ENCODE data around the gene SELP. TPM values are rescaled to one million over a fixed set of nuclear protein-coding genes. Genes with fewer than 3 reads are reported as not detected.

Gene SELP
- total RNA-seq, 1 donor, result under 0.01 TPM

DNA sequence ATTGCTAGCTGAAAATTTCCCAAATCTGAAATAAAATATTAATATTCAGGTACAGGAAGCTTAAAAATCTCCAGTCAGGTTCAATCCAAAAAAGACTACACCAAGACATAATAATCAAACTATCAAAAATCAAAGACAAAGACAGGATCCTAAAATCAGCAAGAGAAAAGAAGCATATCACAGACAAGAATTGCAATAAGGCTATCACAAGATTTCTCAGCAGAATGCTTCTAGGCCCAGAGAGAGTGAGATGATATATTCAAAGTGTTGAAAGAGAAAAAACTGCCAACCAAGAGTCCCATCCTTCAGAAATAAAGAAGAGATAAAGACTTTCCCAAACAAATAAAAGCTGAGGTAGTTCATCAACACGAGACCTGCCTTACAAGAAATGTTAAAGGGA lies 5.0 kb upstream of the SELP start:
- DNase-seq (ENCODE audit: low read depth), result no peak
- TF ChIP-seq, protein P1, sequence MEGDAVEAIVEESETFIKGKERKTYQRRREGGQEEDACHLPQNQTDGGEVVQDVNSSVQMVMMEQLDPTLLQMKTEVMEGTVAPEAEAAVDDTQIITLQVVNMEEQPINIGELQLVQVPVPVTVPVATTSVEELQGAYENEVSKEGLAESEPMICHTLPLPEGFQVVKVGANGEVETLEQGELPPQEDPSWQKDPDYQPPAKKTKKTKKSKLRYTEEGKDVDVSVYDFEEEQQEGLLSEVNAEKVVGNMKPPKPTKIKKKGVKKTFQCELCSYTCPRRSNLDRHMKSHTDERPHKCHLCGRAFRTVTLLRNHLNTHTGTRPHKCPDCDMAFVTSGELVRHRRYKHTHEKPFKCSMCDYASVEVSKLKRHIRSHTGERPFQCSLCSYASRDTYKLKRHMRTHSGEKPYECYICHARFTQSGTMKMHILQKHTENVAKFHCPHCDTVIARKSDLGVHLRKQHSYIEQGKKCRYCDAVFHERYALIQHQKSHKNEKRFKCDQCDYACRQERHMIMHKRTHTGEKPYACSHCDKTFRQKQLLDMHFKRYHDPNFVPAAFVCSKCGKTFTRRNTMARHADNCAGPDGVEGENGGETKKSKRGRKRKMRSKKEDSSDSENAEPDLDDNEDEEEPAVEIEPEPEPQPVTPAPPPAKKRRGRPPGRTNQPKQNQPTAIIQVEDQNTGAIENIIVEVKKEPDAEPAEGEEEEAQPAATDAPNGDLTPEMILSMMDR (IDR thresholded peaks at IDR 0.05; ENCODE audit: insufficient read depth, low read length), result no peak

DNA sequence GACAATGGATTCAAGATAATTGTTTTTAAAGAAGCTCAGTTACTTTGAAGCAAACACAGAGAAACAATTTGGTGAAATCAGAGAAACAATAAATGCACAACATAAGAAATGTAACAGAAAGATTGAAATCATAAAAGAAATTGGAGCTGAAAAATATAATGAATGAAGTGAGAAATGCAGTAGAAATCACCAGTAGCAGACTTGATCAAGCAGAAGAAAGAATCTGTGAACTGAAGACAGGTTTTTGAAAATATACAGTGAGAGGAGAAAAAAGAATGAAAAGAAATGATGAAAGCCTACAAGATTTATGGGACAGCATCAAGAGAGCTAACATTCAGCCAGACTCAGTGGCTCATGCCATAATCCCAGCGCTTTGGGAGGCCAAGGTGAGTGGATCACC lies 4.2 kb upstream of the SELP start:
- TF ChIP-seq, protein P1 (IDR thresholded peaks at IDR 0.05; ENCODE audit: insufficient read depth, low read length), result no peak
- no peak overlapping the region for H3K4me3 ChIP-seq (ENCODE audit: low read depth, low read length)
- DNase-seq (ENCODE audit: low read depth), result no peak

More for the DNA sequence above, 5.0 kb upstream of the SELP start:
- H3K4me3 ChIP-seq (ENCODE audit: low read depth, low read length), result no peak overlapping the region

DNA sequence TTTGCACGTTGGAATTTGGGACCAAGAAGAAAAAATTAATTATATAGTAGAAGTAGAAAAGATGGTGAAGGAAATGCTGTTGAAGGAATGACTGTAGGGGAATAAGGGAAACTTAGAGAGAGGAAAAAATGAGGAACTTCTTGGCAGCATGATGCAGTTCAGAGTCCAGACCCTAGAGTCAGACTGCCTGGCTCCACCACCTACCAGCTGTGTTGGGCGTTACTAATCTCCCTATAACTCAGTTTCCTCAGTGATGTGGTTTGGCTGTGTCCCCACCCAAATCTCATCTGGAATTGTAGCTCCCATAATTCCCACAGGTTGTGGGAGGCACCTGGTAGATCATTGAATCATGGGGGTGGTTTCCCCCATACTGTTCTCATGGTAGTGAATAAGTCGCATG lies 1.3 kb upstream of the SELP start:
- TF ChIP-seq, protein P1 (IDR thresholded peaks at IDR 0.05; ENCODE audit: insufficient read depth, low read length), result no peak
- no peak overlapping the region for H3K4me3 ChIP-seq (ENCODE audit: low read depth, low read length)
- DNase-seq (ENCODE audit: low read depth), result no peak

DNA sequence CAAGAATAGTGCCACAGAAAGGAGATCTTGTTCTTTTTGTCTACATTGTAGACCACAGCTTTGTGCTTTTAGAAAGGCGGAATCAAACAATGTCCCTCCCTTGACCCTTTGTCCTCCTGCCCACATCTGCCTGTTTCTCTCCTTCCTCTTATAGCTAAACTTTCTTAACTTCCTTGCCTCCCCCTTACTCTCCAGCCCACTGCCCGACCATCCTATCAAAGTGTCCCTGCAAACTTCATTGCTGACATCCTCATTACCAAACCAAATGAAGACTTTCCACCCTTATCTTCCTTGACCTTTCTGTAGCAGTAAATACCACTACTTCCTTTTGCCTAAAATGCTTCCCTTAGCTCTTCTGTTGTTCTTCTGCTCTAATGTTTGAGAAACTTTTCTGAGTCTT lies 5.0 kb downstream of the SELP start:
- DNase-seq (ENCODE audit: low read depth), result no peak
- no peak overlapping the region for H3K4me3 ChIP-seq (ENCODE audit: low read depth, low read length)
- TF ChIP-seq, protein P1 (IDR thresholded peaks at IDR 0.05; ENCODE audit: insufficient read depth, low read length), result no peak

DNA sequence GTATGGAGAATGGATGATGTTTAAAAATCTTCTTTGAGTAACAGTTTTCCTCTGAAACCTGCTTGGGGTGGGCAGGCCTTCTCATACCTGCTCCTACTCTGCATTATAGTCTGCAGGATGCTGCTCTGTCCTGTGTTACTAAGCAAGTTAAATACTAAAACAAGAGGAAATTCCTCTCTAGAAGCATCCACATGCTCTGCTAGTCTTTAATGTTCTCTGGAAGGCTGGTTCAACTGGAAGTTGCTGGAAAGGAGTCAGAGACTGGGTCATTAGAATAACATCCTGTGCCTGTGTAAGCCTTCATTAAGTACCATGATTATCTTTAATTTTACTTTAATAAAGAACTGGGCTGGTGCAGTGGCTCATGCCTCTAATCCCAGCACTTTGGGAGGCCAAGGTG lies 5.8 kb downstream of the SELP start:
- no peak for DNase-seq (ENCODE audit: low read depth)
- H3K4me3 ChIP-seq (ENCODE audit: low read depth, low read length), result no peak overlapping the region
- TF ChIP-seq, protein P1 (IDR thresholded peaks at IDR 0.05; ENCODE audit: insufficient read depth, low read length), result no peak

DNA sequence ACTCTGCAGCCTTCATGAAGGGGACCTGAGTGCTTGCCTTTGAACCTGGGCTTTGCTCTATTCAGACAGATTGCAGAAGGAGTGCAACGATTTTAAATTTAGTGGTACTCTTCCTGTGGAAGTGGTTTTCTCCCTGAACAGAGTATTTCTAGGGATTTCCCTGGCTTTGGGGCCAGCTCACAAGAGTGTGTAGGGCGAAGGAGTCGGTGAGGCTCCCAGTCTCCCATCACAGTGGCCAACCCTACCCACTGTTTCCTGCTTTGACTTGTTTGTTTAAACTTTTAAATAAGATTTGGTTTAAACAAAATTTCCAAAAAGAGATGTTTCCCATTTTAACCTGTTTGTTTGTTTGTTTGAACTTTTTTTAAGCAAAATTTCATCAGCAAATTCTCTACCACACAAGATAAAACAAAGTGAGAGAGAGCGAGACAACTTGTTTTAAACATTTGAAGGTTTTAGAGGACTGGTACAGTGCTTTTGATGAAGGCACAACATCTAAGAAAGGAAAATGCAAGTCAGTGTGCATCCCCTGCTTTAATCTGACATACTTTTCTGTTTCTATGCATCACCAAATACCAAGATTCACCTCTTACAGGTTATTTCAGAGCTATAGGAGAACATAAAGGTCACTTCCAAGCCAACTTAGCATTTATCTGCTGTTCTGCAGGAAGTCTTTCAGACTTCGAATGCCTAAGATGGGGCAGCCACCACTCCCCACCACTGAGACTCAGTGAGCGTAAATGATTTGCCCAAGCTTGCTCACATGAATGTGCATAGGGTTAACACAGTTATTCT lies 6.6 kb downstream of the SELP start:
- H3K4me3 ChIP-seq (ENCODE audit: low read depth, low read length), result no peak overlapping the region
- TF ChIP-seq, protein P1 (IDR thresholded peaks at IDR 0.05; ENCODE audit: insufficient read depth, low read length), result no peak
- DNase-seq (ENCODE audit: low read depth), result no peak

DNA sequence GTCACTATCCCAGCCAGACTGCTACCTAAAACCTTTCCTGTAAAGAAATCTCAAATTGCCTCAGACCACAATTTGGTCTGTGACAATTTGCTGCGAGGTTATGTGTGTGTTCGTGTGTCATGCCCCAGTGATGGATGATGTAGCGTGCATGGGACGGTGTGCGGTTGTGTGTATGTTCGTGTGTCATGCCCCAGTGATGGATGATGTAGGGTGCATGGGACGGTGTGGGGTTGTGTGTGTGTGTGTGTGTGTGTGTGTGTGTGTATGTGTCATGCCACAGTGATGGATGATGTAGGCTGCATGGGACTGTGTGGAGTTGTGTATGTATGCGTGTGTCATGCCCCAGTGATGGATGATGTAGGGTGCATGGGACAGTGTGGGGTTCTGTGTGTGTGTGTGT lies 9.4 kb downstream of the SELP start:
- H3K4me3 ChIP-seq (ENCODE audit: low read depth, low read length), result no peak overlapping the region
- TF ChIP-seq, protein P1 (IDR thresholded peaks at IDR 0.05; ENCODE audit: insufficient read depth, low read length), result no peak
- no peak for DNase-seq (ENCODE audit: low read depth)
